HG03342 (cell line): Measurements from ENCODE around the gene HOXB4.

Source experiments
- ATAC-seq: cut with Tn5 transposase; IDR thresholded peaks from one replicate; pipeline ENCODE4 v1.9.1; 2021; ENCODE audit warnings: mild to moderate bottlenecking, moderate library complexity; ENCODE audit not compliant: unreplicated experiment

HOXB4 gene

DNA sequence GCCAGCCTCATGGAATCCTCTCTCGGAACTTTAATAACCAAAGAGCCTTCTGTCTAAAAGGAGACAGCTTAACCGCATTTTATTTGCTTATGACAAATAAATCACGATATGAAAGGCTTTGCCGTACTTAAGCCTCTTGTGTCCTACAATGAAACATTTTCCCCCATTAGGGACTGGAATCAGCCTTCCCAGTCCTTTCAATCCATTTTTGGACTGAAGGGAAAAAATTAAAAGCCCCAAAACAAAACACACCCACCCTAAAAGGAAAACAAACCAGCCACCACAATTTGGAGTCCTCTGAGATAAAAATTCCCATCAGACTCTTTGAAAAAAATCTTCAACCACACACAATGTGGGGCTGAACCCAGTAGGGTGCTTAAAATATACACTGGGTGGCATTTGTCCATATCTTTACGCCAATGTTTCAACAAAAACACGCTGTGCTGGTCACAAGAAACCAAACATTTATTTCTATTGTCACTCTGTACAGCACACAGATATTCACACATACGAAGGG is 3.0 kb downstream of the HOXB4 start:
- no peak for ATAC-seq

DNA sequence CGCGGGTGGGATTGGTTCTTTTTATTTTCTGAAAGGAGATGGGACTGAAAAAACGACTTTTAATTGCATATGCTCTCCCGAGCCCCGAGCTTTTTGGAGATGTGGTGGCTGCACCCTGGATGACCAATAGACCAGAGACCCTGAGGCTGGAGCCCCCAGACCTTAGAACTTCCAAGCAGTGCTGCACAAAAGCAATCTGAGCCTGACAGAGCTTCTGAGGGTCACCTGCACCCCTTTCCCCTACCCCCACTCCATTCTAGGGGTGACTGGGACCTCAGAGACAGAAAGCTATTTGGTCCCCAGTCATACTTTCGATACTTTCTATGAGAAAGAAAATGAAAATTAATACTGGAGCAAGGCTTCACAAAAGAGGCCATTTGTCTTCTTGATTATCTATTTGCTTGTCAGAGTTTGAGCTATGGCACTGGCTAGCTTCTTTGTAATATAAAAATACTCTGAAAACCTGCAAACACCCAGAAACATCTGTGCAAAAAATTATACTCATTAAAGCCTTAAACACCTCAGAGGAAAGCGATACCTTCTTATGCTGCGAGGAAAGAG is 3.6 kb downstream of the HOXB4 start:
- ATAC-seq: no peak

GRCh38 chr17:48571826-48572417 is 6.2 kb downstream of the HOXB4 start:
- ATAC-seq: no peak

DNA sequence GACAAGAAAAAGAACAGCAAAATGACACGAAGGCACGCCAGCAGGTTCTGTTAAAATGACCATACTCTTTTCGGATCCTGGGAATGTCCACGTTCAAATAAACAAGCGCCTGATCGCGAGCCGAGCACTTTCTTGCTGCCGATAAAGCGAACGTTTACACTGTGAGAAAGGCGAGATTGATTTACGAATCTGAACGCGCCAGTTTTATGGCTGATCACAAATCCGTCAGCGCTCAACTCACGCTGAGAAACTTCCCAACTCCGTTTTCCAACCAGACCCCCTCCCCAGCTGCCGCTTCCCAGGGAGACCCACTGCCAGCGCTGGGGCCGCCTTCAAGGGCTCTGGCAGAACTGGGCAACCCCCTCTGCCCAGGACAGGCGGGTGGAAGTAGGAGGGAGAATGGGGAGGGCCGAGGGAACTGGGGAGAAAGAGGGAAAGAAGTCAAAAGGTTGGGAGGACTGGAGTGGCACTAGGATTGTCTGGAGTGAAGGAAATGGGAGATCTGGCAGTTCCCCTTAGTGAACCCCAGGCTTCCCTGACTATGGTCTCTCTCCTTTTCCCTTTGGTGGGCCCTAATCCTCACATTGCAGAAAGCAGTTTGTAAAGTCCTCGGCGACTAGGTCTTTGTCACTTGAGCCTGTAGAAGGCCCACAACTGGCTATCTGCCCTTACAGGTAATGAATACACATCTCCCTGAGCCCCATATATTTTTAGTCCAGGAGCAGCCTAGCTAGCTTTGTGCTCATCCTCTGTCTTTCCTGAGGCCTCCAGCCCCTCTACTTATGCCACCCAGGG is 6.9 kb downstream of the HOXB4 start:
- no peak for ATAC-seq

- no peak for ATAC-seq
These were observed 7.7 kb downstream of the HOXB4 start for GRCh38 chr17:48570325-48571023.

DNA sequence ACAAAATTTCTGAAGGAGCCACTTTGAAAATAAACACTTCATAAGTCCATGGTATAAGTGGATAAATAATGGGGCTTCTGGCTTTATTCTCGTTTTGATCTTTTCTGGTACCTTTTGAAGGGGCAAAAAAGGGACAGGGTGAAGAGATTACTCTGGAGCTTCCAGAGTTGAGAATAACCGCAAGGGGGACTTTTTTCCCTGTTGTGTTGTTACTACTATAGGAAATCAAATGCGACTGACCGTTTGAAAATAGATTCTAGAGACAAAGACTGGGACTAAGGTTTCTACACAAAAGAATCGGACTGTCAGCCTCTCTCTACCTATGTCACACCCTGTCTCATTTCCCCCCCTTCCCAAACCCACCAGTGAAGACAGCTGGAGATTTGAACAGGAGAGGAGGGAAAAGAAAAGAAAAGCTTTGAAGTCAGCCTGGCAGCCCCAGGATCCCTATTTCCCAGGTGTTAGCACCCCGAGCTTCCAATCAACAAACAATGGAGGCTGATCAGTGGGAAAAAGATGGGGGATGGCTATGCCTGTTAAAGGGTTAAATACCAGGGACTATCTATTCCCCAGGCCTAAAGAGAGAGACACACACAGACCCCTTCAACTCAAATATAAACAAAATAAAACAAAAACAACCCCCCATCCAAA is 8.4 kb downstream of the HOXB4 start:
- no peak for ATAC-seq

- no peak for ATAC-seq
These were observed 8.9 kb downstream of the HOXB4 start for GRCh38 chr17:48569240-48569582.

DNA sequence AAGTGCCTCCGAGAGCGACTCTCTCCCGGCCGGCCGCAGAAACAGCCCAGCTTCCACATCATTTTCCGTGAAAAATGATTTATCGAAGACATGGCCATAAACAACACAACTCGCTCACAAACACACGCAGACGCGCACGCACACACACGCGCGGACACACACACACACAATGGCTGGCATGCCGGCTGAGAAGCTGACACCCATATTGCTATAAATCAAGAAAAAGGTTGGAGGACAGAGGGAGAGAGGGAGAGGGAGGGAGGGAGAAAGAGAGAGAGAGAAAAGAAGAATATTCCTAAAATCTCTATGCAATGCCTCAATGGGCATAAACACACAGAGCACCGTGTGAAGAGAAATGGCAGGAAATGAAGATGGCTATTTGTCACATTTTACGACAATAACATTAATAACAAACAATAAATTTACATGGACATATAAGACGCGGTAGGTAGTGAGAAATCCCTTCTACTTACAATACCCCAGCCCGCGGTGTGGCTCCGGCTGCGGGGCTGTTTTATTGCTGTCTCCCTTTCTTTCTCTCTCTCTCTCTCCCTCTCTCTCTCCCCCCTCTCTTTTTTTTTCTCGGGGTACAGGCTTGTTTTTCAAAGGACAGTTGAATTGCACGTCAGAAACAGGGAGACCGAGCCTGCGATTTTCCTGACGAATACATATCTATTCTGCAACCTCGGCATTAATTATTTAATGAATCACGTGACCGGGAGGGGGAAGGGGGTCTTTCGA is 9.5 kb downstream of the HOXB4 start:
- no peak for ATAC-seq

DNA sequence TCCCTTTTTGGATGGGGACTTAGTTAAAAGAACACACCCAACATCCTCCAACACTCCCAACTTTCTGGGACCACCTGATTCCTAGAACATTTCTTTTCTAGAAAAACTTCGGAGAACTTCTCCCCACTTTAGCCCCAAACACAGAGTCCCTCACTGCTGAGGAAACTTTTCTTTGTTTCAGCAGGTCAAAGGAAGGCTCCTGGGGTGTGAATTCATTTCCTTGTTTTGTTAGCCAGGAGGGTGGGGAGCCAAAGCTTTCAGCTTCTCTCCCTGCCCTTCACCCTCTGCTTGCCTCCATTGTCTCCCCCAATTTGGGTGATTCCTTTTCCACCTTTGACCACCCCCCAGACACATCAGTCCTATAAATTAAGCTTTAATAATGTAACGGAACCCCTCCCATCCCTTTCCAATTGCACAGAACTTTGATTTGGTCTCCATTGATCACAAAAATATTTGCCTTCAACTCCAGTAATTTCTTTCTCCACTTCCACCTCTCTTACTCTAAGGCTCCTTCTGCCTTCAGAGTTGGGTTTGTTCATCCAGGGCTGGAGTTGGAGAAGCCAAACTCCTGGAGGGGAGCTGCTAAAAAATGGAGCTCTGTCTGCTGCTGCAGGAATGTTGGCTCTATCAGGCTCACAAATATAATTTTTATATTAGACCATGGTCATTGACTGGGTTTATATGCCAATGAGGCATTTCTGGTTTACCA is 10.3 kb downstream of the HOXB4 start:
- no peak for ATAC-seq

DNA sequence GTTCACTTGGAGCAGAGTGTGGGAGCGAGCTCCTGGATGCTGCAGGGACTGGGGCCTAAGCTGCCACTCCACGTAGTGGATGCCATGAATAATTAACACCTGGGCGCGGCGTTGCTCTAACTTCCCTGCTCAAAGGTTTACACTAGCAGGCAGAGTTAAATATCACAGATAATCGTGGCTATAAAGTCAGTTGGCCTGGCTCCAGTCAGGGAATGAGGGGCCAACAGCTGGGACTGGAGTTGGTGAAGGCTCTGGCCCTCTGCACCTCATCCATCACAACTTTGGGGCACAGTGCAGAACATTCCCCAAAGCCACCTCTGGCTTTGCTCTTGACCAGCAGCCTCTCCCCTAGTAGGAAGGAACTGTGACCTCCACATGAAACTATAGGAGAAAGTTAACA is 10.9 kb downstream of the HOXB4 start:
- no peak for ATAC-seq

DNA sequence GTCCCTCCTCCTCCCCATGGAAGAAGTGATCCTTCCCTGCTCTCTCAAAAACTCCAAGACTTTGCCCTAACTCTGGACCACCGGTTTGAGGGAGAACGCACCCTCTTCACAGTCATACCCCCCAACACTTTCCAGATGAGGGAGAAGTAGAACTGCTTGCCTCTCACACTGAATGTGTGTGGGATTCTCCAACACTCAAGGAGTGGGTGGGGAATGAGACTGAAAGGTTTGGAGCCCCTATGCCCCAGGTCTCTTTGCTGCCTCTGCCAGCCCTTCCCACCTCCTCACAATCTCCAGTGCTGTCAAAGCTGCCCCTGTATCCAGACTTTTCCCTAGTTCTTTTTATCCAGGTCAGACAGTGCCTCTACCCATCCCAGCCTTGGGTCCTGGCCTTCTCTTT is 11.4 kb downstream of the HOXB4 start:
- ATAC-seq: no peak

DNA sequence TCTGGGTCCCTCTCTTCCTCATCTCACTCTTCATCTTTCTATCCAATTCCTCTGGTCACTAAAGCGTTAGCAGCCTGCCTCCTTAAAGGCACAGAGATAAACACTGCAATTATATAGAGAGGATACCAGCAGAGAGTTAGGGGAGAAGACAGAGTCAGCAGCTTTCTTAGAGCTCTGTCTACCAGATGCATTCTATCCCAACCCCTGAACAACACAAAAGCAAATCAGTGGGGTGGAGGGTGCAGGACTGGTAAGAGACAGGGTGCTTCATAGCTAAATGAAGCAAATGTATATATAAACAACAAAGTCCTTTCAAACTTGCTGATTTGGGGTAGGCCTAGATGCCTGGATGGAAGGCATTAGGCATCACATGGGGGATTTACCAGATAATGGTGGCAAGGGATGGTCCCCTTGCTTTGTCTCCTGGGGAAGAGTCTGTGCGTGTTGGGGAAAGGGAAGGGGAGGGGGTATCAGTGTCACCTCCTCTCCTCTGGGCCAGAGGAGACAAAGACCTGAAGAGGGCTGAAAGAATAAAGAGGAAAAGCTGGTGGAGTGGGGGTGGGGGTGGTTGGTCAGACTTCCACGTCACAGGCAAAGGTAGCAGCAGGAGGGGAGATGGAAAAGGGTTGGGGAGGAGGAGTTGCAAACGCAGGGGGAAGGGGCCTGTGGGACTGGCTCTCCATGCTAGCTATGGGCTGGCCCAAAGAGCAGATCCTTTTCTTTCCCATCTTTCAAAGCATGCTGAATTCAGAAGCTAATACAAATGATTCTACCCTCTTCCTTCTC is 12.0 kb downstream of the HOXB4 start:
- ATAC-seq: no peak

DNA sequence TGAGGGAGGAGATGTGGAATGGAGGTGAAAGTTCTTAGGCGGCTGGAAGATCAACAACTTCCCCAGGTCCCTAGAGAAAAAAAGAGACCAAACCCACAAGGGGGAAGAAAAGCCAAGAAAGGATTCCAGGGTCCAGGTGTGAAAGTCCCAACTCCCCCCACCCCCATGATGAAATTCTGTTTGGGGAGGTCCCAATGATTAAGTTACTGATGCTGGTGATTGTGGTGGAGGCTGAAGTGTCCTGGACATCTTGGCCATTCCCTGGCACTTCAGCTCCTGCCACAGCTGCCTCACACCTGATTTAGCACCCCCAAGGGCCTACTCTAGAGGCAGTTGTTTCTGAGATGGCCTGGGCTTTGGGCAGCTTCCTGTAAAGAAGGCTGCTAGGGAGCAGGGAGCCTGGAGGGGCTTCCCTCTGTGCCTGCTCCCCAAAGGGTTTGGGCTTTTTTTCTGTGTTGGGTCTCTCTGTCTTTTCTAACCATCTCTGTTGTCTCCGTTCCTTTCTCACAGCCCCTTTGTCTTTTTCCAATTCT is 13.1 kb downstream of the HOXB4 start:
- ATAC-seq: no peak

GRCh38 chr17:48564188-48565021 is 13.7 kb downstream of the HOXB4 start:
- no peak for ATAC-seq

DNA sequence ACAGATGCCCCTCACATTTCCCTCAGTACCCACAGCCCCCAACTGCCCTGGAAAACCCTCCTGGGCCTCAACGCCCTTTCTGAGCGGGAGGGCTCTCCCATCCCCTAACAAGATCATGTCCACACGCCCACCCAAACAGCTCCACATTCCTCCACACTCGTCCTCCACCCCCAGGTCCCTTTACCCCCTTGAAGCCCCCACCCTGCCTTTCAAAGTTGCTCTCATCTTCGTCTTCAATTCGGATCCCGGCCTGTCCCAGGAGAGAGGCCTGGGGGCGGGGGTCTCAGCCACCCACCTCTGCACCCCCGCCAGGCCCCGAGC is 14.3 kb downstream of the HOXB4 start:
- ATAC-seq: no peak

- no peak for ATAC-seq
These were observed 14.7 kb downstream of the HOXB4 start for GRCh38 chr17:48563385-48563838.

DNA sequence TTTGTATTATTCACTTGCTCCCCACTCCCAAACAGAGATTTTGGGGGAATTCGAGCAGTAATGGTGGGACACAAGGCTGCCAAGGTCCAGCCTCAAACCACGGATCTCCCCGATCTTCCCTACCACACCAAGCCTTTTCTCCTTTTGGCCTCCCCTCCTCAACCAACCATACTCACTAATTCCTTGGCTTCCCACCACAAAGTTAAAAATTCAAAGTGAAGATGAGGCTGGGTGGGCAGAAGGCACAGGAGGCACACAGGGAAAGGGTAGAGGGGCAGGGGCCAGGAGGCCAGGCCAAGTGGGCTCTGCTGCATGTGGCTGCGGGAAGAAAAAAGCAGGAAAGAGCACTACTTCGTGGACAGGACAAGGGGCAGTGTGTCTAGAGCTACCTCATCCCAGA is 15.2 kb downstream of the HOXB4 start:
- ATAC-seq: no peak
